Smooth muscle cell (in vitro differentiated cells): ENCODE data around the gene GLT8D2. TPM values are rescaled to one million over a fixed set of nuclear protein-coding genes. Genes with fewer than 3 reads are reported as not detected.

ENCODE experiments used
- DNase-seq: peaks from one replicate; lab custom pipeline; 2025; ENCODE audit not compliant: unreplicated experiment; lab: John Stamatoyannopoulos, UW
- H2AFZ ChIP-seq: fragments of 200-600 bp; sonication (generic); 2 replicates; pipeline ENCODE4 v1.6.0; 2016; ENCODE audit warnings: antibody characterized with exemption, low read depth, mild to moderate bottlenecking
- H3F3A ChIP-seq: fragments of 200-600 bp; sonication (generic); 2 replicates; pipeline ENCODE4 v1.6.0; 2017; ENCODE audit warnings: antibody characterized with exemption, low read depth
- H3K27ac ChIP-seq: fragments of 200-600 bp; sonication (generic); 2 replicates; pipeline ENCODE4 v1.5.1; 2016; ENCODE audit warnings: low read depth, mild to moderate bottlenecking
- H3K27me3 ChIP-seq: fragments of 200-600 bp; sonication (generic); 2 replicates; pipeline ENCODE4 v1.6.1; 2016; ENCODE audit warnings: low read depth, mild to moderate bottlenecking
- H3K36me3 ChIP-seq: fragments of 200-600 bp; sonication (generic); 2 replicates; pipeline ENCODE4 v1.5.1; 2016; ENCODE audit warnings: low read depth
- H3K4me1 ChIP-seq: fragments of 200-600 bp; sonication (generic); 2 replicates; pipeline ENCODE4 v1.5.1; 2016; ENCODE audit warnings: low read depth
- H3K4me2 ChIP-seq: fragments of 200-600 bp; sonication (generic); 2 replicates; pipeline ENCODE4 v1.6.0; 2016; ENCODE audit warnings: mild to moderate bottlenecking
- H3K4me3 ChIP-seq: fragments of 200-600 bp; sonication (generic); 2 replicates; pipeline ENCODE4 v1.5.1; 2016; ENCODE audit warnings: mild to moderate bottlenecking
- H3K79me2 ChIP-seq: fragments of 200-600 bp; sonication (generic); 2 replicates; pipeline ENCODE4 v1.6.0; 2016; ENCODE audit warnings: low read depth, mild to moderate bottlenecking
- H3K9ac ChIP-seq: fragments of 200-600 bp; sonication (generic); 2 replicates; pipeline ENCODE4 v1.6.0; 2016; ENCODE audit warnings: low read depth
- H3K9me3 ChIP-seq: fragments of 200-600 bp; sonication (generic); replicated peaks from 2 replicates; pipeline ENCODE4 v1.5.1; 2016; ENCODE audit warnings: low read depth
- H4K20me1 ChIP-seq: fragments of 200-600 bp; sonication (generic); 2 replicates; pipeline ENCODE4 v1.6.0; 2016; ENCODE audit warnings: low read depth
- WGBS: methylation state at CpG from one replicate; pipeline ENCODE4 v1.1.7; 2016; ENCODE audit warnings: low lambda C conversion rate; 5-methylcytosine and 5-hydroxymethylcytosine counted together
- polyA plus RNA-seq: library from polyadenylated mRNA; unstranded; fragments of >200 nt; fragmentation: Nextera tagmentation; extraction: Ambion mirVana; gene quantifications from 2 replicates; pipeline ENCODE4 v1.2.1, GENCODE V29; 2016
- total RNA-seq: library from RNA; depleted of rRNA; stranded (reverse); fragments of >200 nt; gene quantifications from 2 replicates; pipeline ENCODE4 v1.2.3, GENCODE V29; 2014
- TF ChIP-seq, protein P1 (sequence below): fragments of 200-600 bp; sonication (generic); IDR thresholded peaks from 2 replicates; pipeline ENCODE4 v1.5.1; 2017; ENCODE audit warnings: borderline replicate concordance, mild to moderate bottlenecking, antibody characterized with exemption; ENCODE audit not compliant: insufficient read depth, poor library complexity, severe bottlenecking

GLT8D2 gene
- total and polyA plus RNA-seq, 2 experiments from 2014 or later = 43.0 to 47.7 TPM

GRCh38 chr12:103944964-103945363, 105.0 kb downstream of the GLT8D2 start:
- Histone ChIP-seq H3K79me2 (peaks cover 18% of the 10 kb centered on the region), H3K36me3 (peaks cover 69% of the 10 kb centered on the region), H3K9me3 (no peaks in the 10 kb centered on the region), H3K4me3 (no peak overlapping the region), H3K27ac (peak overlapping the region; percentile 23), H2AFZ (no peak overlapping the region), H3K4me2 (no peak overlapping the region), H4K20me1 (peaks cover 69% of the 10 kb centered on the region), H3K9ac (no peak overlapping the region), H3K4me1 (no peaks in the 10 kb centered on the region), H3F3A (peaks cover 57% of the 10 kb centered on the region), H3K27me3 (no peaks in the 10 kb centered on the region)
- 63% methylated on average over 3 of the region's 3 CpGs for WGBS
- DNase-seq = no peak
- TF ChIP-seq, protein P1, sequence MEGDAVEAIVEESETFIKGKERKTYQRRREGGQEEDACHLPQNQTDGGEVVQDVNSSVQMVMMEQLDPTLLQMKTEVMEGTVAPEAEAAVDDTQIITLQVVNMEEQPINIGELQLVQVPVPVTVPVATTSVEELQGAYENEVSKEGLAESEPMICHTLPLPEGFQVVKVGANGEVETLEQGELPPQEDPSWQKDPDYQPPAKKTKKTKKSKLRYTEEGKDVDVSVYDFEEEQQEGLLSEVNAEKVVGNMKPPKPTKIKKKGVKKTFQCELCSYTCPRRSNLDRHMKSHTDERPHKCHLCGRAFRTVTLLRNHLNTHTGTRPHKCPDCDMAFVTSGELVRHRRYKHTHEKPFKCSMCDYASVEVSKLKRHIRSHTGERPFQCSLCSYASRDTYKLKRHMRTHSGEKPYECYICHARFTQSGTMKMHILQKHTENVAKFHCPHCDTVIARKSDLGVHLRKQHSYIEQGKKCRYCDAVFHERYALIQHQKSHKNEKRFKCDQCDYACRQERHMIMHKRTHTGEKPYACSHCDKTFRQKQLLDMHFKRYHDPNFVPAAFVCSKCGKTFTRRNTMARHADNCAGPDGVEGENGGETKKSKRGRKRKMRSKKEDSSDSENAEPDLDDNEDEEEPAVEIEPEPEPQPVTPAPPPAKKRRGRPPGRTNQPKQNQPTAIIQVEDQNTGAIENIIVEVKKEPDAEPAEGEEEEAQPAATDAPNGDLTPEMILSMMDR = no peak

Other genes with a start within 250 kb of the GLT8D2 start
- 1.4 and 4.1 TPM in 2 replicates for gene NT5DC3, start 209.0 kb downstream of the GLT8D2 start, total RNA-seq
- 0.57 and 1.9 TPM in 2 replicates for gene NT5DC3, start 209.0 kb downstream of the GLT8D2 start, polyA plus RNA-seq
- 908 and 1,229 TPM in 2 replicates for gene HSP90B1, start 119.8 kb downstream of the GLT8D2 start, total RNA-seq
- 836 and 1,047 TPM in 2 replicates for gene HSP90B1, start 119.8 kb downstream of the GLT8D2 start, polyA plus RNA-seq
- gene TDG, start 84.3 kb downstream of the GLT8D2 start, total RNA-seq = 61.1 and 61.3 TPM in 2 replicates
- gene TDG, start 84.3 kb downstream of the GLT8D2 start, polyA plus RNA-seq = 34.5 and 46.1 TPM in 2 replicates
- gene HCFC2, start 14.3 kb upstream of the GLT8D2 start, total RNA-seq = 17.8 and 30.1 TPM in 2 replicates
- 9.1 and 11.4 TPM in 2 replicates for gene HCFC2, start 14.3 kb upstream of the GLT8D2 start, polyA plus RNA-seq
- gene NFYB, start 88.0 kb upstream of the GLT8D2 start, total RNA-seq = 16.6 and 22.6 TPM in 2 replicates
- gene NFYB, start 88.0 kb upstream of the GLT8D2 start, polyA plus RNA-seq = 19.7 and 20.2 TPM in 2 replicates
- 42.6 and 61.7 TPM in 2 replicates for gene TXNRD1, start 165.6 kb upstream of the GLT8D2 start, total RNA-seq
- gene TXNRD1, start 165.6 kb upstream of the GLT8D2 start, polyA plus RNA-seq = 31.1 and 39.9 TPM in 2 replicates